Large intestine (tissue), 3 donors: ENCODE results near the gene ZBTB40. TPM values are rescaled to one million over a fixed set of nuclear protein-coding genes. Genes with fewer than 3 reads are reported as not detected.

Experiments used
- DNase-seq, 2 donors: peaks; one replicate each; pipeline versions ENCODE4 v3.0.0 to v3.0.0-alpha.2; 2013
- H3K27ac ChIP-seq: one replicate; pipeline ENCODE4 v1.5.1; 2013; ENCODE audit warnings: low read length
- H3K27me3 ChIP-seq: 2 replicates; pipeline ENCODE4 v1.6.1; 2013; ENCODE audit warnings: low read length; ENCODE audit not compliant: control insufficient read depth, insufficient read depth
- H3K36me3 ChIP-seq: 2 replicates; pipeline ENCODE4 v1.6.1; 2013; ENCODE audit warnings: low read length; ENCODE audit not compliant: control insufficient read depth, insufficient read depth
- H3K4me1 ChIP-seq: one replicate; pipeline ENCODE4 v1.6.1; 2013; ENCODE audit warnings: low read length; ENCODE audit not compliant: control insufficient read depth, insufficient read depth
- H3K4me3 ChIP-seq: one replicate; pipeline ENCODE4 v1.5.1; 2013; ENCODE audit warnings: low read length
- H3K9me3 ChIP-seq: one replicate; pipeline ENCODE4 v1.6.1; 2013; ENCODE audit warnings: mild to moderate bottlenecking, low read depth, low read length, moderate library complexity; ENCODE audit not compliant: control insufficient read depth
- WGBS: methylation state at CpG from one replicate; pipeline ENCODE4 v1.1.5; 2013; ENCODE audit warnings: low lambda C conversion rate; ENCODE audit not compliant: insufficient coverage; 5-methylcytosine and 5-hydroxymethylcytosine counted together
- polyA plus RNA-seq: library from polyadenylated mRNA; unstranded; fragments of 120-200 nt; gene quantifications from one replicate; pipeline ENCODE4 v1.2.1, GENCODE V29; 2013

ZBTB40 gene
- polyA plus RNA-seq, 1 donor = 14.8 TPM

DNA sequence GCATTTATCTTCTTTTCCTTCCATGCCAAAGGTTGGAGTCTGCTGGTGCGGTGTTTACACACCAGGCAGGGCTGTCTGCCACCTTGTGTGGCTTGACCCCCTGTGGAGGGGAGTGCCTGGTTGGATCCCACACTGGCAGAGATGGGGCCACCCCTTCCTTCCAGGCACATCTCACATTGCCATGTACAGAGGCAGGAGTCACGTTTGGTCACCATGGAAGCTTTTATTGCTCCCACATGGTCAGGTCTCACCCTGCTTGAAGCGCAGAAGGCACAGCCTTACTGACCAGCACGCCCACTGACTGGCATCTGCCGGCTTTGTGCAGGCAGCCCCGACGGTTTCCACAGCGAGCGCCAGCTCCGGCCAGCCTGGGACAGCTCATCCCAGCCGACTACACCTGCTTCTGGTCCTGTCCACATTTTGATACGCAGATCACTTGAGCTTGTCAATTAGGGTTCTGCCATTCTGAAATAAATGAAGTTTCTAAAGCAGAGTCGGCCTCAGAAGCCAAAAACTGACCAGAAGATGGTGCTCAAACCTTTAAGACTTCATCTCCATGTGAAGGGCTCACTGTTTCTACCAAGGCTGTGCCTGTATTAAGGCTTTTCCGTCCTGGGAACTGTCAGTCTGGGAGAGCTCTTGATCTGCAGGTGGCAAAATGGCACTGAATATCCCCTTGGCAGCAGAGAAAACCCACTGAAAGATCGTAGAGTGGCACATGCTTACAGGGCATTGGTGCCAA lies 76.1 kb downstream of the ZBTB40 start:
- WGBS = no CpG with 5 or more reads among the region's 15 CpGs

GRCh38 chr1:22528451-22528850 lies 76.8 kb downstream of the ZBTB40 start:
- no peaks in the 10 kb centered on the region for H3K27me3 ChIP-seq
- H3K4me1 ChIP-seq = peaks cover 22% of the 10 kb centered on the region
- DNase-seq = no peak
- 100% methylated on average over 1 of the region's 7 CpGs for WGBS
- peaks cover 55% of the 10 kb centered on the region for H3K36me3 ChIP-seq
- H3K9me3 ChIP-seq = no peaks in the 10 kb centered on the region
- no peak overlapping the region for H3K4me3 ChIP-seq
- no peak overlapping the region for H3K27ac ChIP-seq

More for the DNA sequence above, 76.1 kb downstream of the ZBTB40 start:
- no peaks in the 10 kb centered on the region for H3K27me3 ChIP-seq
- H3K36me3 ChIP-seq = peaks cover 60% of the 10 kb centered on the region
- H3K4me3 ChIP-seq = no peak overlapping the region
- H3K27ac ChIP-seq = no peak overlapping the region
- DNase-seq = peak in 1 of 2 donors; percentile 23
- H3K4me1 ChIP-seq = peaks cover 22% of the 10 kb centered on the region
- H3K9me3 ChIP-seq = no peaks in the 10 kb centered on the region

- no CpG with 5 or more reads among the region's 12 CpGs for WGBS
- Histone ChIP-seq H3K36me3 (peaks cover 42% of the 10 kb centered on the region), H3K4me1 (peaks cover 22% of the 10 kb centered on the region), H3K9me3 (no peaks in the 10 kb centered on the region), H3K27me3 (no peaks in the 10 kb centered on the region), H3K27ac (peak overlapping the region; percentile 44), H3K4me3 (no peak overlapping the region)
- DNase-seq = peak in 1 of 2 donors; percentile 42
Measured at GRCh38 chr1:22529901-22530621, 78.4 kb downstream of the ZBTB40 start.

GRCh38 chr1:22530715-22531114 lies 79.1 kb downstream of the ZBTB40 start:
- peak in 1 of 2 donors; percentile 22 for DNase-seq
- H3K27me3 ChIP-seq = no peaks in the 10 kb centered on the region
- H3K27ac ChIP-seq = peak overlapping the region; percentile 44
- H3K4me1 ChIP-seq = peaks cover 22% of the 10 kb centered on the region
- no CpG with 5 or more reads among the region's 3 CpGs for WGBS
- H3K36me3 ChIP-seq = peaks cover 35% of the 10 kb centered on the region
- H3K9me3 ChIP-seq = no peaks in the 10 kb centered on the region
- no peak overlapping the region for H3K4me3 ChIP-seq

DNA sequence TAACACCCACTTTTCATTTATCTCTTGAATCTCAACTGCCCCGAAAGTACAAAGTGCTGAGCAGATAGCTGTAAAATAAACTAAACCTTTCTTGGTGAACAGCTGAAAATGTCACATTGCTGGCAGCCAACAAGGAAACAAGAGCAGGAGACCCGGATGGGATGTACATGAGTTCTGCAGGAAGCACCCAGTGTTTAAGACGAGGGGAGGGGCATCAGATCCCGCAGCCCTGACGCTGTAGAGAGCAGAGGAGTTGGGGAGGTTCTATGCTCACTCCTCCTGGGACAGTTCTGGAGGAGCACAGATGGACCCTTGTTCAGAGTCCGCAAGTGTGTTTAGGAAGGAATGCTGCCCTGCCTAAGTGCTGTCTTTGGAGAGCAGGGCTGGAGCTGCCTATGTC lies 79.6 kb downstream of the ZBTB40 start:
- Histone ChIP-seq H3K4me3 (no peak overlapping the region), H3K9me3 (no peaks in the 10 kb centered on the region), H3K27ac (peak overlapping the region; percentile 44), H3K4me1 (peaks cover 22% of the 10 kb centered on the region), H3K27me3 (no peaks in the 10 kb centered on the region), H3K36me3 (peaks cover 30% of the 10 kb centered on the region)
- WGBS = no CpG with 5 or more reads among the region's 6 CpGs
- DNase-seq = peak; percentile 52 to 80

- H3K4me3 ChIP-seq = no peak overlapping the region
- H3K27ac ChIP-seq = no peak overlapping the region
- no CpG with 5 or more reads among the region's 11 CpGs for WGBS
- peaks cover 22% of the 10 kb centered on the region for H3K4me1 ChIP-seq
- DNase-seq = no peak
- H3K27me3 ChIP-seq = no peaks in the 10 kb centered on the region
- H3K36me3 ChIP-seq = peaks cover 14% of the 10 kb centered on the region
- no peaks in the 10 kb centered on the region for H3K9me3 ChIP-seq
Measured at GRCh38 chr1:22533244-22533895, 81.7 kb downstream of the ZBTB40 start.

GRCh38 chr1:22534951-22535350 lies 83.3 kb downstream of the ZBTB40 start:
- no peak overlapping the region for H3K4me3 ChIP-seq
- H3K27ac ChIP-seq = no peak overlapping the region
- no peaks in the 10 kb centered on the region for H3K27me3 ChIP-seq
- no peaks in the 10 kb centered on the region for H3K9me3 ChIP-seq
- DNase-seq = no peak
- peaks cover 20% of the 10 kb centered on the region for H3K4me1 ChIP-seq
- peaks cover 2% of the 10 kb centered on the region for H3K36me3 ChIP-seq
- no CpG with 5 or more reads among the region's 4 CpGs for WGBS

GRCh38 chr1:22535399-22535798 lies 83.7 kb downstream of the ZBTB40 start:
- H3K4me1 ChIP-seq = peaks cover 16% of the 10 kb centered on the region
- no peaks in the 10 kb centered on the region for H3K9me3 ChIP-seq
- no peak for DNase-seq
- 100% methylated on average over 1 of the region's 6 CpGs for WGBS
- H3K27ac ChIP-seq = no peak overlapping the region
- H3K4me3 ChIP-seq = no peak overlapping the region
- H3K27me3 ChIP-seq = no peaks in the 10 kb centered on the region
- H3K36me3 ChIP-seq = peaks cover 2% of the 10 kb centered on the region

DNA sequence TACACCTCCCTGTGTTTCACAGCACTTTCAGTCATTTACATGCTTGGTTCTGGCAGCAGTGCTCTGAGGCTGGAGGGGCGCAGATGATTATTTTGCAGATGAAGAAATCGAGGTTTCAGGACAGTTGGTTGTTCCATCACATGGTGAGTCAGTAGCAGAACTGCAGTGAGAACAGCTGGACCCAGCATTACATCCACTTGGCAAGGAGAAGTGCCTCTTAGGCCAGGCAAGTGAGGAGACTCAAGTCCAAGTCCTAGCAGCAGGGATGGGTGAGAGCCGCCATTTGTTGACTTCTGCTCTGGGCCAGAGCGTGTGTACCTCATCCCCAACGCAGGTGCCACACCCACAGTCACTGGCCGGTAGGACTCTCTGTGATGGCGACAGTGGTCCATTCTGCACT lies 84.9 kb downstream of the ZBTB40 start:
- H3K27ac ChIP-seq = no peak overlapping the region
- H3K36me3 ChIP-seq = peaks cover 2% of the 10 kb centered on the region
- WGBS = no CpG with 5 or more reads among the region's 7 CpGs
- peaks cover 6% of the 10 kb centered on the region for H3K4me1 ChIP-seq
- no peak overlapping the region for H3K4me3 ChIP-seq
- no peak for DNase-seq
- H3K9me3 ChIP-seq = no peaks in the 10 kb centered on the region
- no peaks in the 10 kb centered on the region for H3K27me3 ChIP-seq

DNA sequence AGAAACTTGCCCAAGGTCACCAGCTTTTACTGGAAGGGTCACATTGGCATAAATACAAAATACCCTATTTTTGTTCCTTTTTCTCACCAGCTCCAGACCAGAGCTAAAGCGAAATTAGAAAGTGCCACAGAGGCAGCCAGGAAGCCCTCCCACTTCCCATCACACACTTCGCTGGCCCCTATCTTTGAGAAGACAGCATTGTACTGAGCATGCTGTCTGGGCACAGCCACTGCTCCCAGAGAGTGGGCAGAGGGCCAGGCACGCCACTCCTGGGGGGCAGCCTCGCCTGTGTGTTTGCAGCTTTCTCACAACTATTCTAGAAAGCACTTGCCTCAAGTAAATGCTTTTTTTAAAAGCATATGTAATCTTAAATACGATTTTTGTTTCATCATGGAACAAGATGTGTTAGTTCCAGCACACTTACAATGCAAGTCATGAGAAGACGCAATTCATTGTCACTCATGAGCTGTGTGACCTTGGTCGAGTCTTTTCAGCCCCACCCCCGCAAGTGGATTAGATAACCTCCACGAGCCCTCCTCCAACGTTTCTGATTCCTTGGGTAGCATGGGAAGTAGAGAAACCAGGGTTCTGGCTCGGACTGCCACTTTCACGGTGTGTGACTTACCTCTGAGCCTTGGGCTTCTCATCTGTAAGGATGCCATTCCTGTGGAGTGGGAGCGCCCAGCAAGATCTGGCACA lies 85.9 kb downstream of the ZBTB40 start:
- no peaks in the 10 kb centered on the region for H3K4me1 ChIP-seq
- H3K4me3 ChIP-seq = no peak overlapping the region
- WGBS = 100% methylated on average over 1 of the region's 13 CpGs
- peaks cover 2% of the 10 kb centered on the region for H3K36me3 ChIP-seq
- no peak for DNase-seq
- H3K27me3 ChIP-seq = no peaks in the 10 kb centered on the region
- no peaks in the 10 kb centered on the region for H3K9me3 ChIP-seq
- H3K27ac ChIP-seq = no peak overlapping the region
